K562 (cell line): ENCODE data around the gene ERP29. TPM values are rescaled to one million over a fixed set of nuclear protein-coding genes. Genes with fewer than 3 reads are reported as not detected.

Source experiments
- ARID2 ChIP-seq: fragments of 450-650 bp; IDR thresholded peaks from 2 replicates; pipeline ENCODE4 v1.6.1; 2017; ENCODE audit warnings: antibody characterized with exemption, mild to moderate bottlenecking
- ARID3A ChIP-seq: IDR thresholded peaks from 2 replicates; pipeline ENCODE4 v1.6.1; 2012; ENCODE audit warnings: low read depth, low read length, improper control_type of control experiment, borderline replicate concordance
- CHD1 ChIP-seq: fragments of 200-600 bp; sonication (generic); IDR thresholded peaks from one replicate; pipeline ENCODE4 v1.6.1; 2012; ENCODE audit warnings: mild to moderate bottlenecking, moderate library complexity, low read length, inconsistent platforms
- HNRNPUL1 ChIP-seq: fragments of 200-400 bp; formaldehyde crosslinking; IDR thresholded peaks from 2 replicates; pipeline ENCODE4 v1.6.1; 2017; ENCODE audit warnings: low read length
- LEF1 ChIP-seq: fragments of 450-650 bp; IDR thresholded peaks from 2 replicates; pipeline ENCODE4 v1.6.1; 2016; ENCODE audit warnings: mild to moderate bottlenecking
- MGA ChIP-seq: fragments of 450-650 bp; IDR thresholded peaks from 2 replicates; pipeline ENCODE4 v1.6.1; 2016; ENCODE audit warnings: mild to moderate bottlenecking, moderate library complexity
- MXI1 ChIP-seq: IDR thresholded peaks from 2 replicates; pipeline ENCODE4 v1.6.1; 2011; ENCODE audit warnings: low read depth, mild to moderate bottlenecking, improper control_type of control experiment, low read length
- SMARCA4 ChIP-seq: fragments of 450-650 bp; IDR thresholded peaks from 2 replicates; pipeline ENCODE4 v1.6.1; 2016
- ZNF253 ChIP-seq: fragments of 250-450 bp; sonication (Bioruptor Pico); conservative IDR thresholded peaks from 2 replicates; pipeline ENCODE4 v1.6.1; 2021; ENCODE audit warnings: mild to moderate bottlenecking
- ZNF282 ChIP-seq: sonication (generic); formaldehyde crosslinking; IDR thresholded peaks from 2 replicates; pipeline ENCODE4 v1.8.1; 2023; ENCODE audit warnings: missing genetic modification reagents
- ZNF436 ChIP-seq: fragments of 250-450, 450-650 bp; sonication (Bioruptor Pico); formaldehyde crosslinking; IDR thresholded peaks from 2 replicates; pipeline ENCODE4 v1.7.0; 2020; ENCODE audit warnings: mild to moderate bottlenecking
- ZZZ3 ChIP-seq: fragments of 450-650 bp; IDR thresholded peaks from 2 replicates; pipeline ENCODE4 v1.6.1; 2016; ENCODE audit warnings: antibody characterized with exemption, mild to moderate bottlenecking, moderate library complexity
- polyA plus RNA-seq, 8 experiments: library from polyadenylated mRNA; depleted of rRNA in 4 of 8; stranded (reverse) in 5 of 8; unstranded in 3 of 8; fragments of >200 nt; fragmentation: Nextera tagmentation in 2 of 8; fragmentation: Illumina TruSeq in 1 of 8; extraction: Ambion mirVana in 2 of 8; extraction: Trizol in 1 of 8; gene quantifications; 2 replicates each; pipeline versions ENCODE4 v1.2.1 to v1.2.3, GENCODE V29; 2011 to 2014; ENCODE audit warnings: inconsistent platforms in 1 of 8, missing spikeins in 1 of 8
- total RNA-seq, 7 experiments: library from RNA; depleted of rRNA in 6 of 7; stranded (reverse); fragments of >200 nt in 6 of 7; fragmentation: Illumina TruSeq in 2 of 7; extraction: Trizol in 2 of 7; gene quantifications; 2 replicates each; pipeline versions ENCODE4 v1.2.1 to v1.2.3, GENCODE V29; 2011 to 2021; ENCODE audit warnings: low replicate concordance in 1 of 7

The ERP29 gene
- total and polyA plus RNA-seq, 9 of the 15 experiments (the other 6 are each of a cell fraction or from before 2014, with no cell fraction given), result 42.4 to 146 (median 111) TPM

DNA sequence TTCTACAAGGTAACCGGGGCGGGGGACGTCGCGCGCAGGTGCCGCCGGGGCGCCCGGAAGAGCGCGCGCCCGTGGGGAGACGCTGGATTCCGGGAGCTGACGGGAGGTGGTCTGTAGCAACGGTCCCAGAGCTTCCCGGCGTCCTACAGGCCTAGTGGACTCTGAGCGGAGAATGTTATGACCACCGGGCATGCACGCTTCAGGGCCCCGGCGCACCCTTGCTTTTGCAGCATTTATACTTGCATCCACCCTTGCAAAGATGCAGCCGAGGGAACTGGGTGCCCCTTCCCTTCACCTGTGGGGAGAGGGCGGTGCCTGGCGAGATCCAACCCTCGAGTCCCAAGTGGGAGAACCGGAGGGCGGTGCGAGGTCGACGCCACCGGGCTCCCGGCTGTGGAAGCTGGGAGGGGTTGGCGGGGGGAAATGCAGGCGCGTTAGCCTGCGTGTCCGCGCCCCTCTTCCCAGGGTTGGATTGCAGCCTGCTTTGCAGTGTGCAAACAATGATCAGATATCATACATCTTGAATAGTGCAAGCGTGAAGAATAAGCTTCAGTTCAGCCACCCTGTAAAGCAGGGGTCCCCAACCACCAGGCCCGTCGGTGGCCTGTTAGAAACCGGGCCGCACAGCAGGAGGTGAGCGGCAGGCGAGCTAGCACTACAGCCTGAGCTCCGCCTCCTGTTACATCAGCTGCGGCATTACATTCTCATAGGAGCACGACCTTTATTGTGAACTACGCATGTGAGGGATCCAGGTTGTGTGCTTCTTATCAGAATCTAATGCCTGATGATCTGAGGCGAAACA lies 576 bp downstream of the ERP29 start (continued):
- TF ChIP-seq MGA, result peak; percentile 47
- no peak for TF ChIP-seq ZZZ3
- no peak for TF ChIP-seq ARID2
- no peak for TF ChIP-seq ZNF253
- TF ChIP-seq SMARCA4, result no peak
- no peak; the same call in 1 of the 2 replicates for TF ChIP-seq LEF1
- TF ChIP-seq CHD1, result no peak
- TF ChIP-seq MXI1, result peak; percentile 26; the same call in 1 of the 2 replicates
- no peak for TF ChIP-seq ZNF436 (CRISPR knock-in tag)
- no peak for TF ChIP-seq ZNF282 (CRISPR knock-in tag)
- peak; percentile 51; the same call in 1 of the 2 replicates for TF ChIP-seq ARID3A
- no peak for TF ChIP-seq HNRNPUL1
